ENCODE data around the gene MEPCE.

DNA sequence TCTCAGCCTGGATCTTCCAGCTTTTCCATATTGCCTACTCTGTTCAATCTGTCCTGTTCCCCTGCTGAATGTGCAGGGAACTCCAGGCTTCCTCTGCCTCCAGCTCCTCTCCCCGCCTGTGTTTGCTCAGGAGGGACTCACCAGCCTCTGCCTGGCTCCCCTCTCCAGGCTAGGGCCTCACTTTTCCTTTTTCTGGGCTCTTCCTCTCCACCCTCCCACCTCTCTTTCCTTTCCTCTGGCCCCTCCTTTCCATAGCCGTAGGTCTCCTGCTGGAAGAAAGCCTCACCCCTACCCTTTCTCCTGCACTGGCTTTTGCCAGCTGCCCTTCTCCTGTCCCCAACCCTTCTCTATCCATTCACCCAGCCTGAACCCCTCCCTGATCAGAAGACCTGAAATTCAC is 31.4 kb upstream of the MEPCE start:
- TF ChIP-seq PHF8 (conservative IDR thresholded peaks at IDR 0.05; ENCODE audit: low read depth, low read length) (no peak), EP300 (IDR thresholded peaks at IDR 0.05; ENCODE audit: borderline replicate concordance in 1 of 2, low read depth in 2 of 2, low read length in 2 of 2) (no peak), FOSL1 (IDR thresholded peaks at IDR 0.05; ENCODE audit: insufficient read depth, low read depth, low read length) (no peak), GABPA (IDR thresholded peaks at IDR 0.05; ENCODE audit: borderline replicate concordance, insufficient read depth, low read length) (no peak), JUN (IDR thresholded peaks at IDR 0.05; ENCODE audit: low read depth, low read length) (no peak), POLR2AphosphoS5 (IDR thresholded peaks at IDR 0.05; ENCODE audit: low read depth, low read length) (no peak), YY1 (IDR thresholded peaks at IDR 0.05; ENCODE audit: low read depth, low read length) (no peak), RXRA (IDR thresholded peaks at IDR 0.05; ENCODE audit: insufficient read depth, low read depth, low read length) (no peak), EGR1 (IDR thresholded peaks at IDR 0.05; ENCODE audit: borderline replicate concordance, low read depth, low read length) (no peak)
- TF ChIP-seq, protein P1, sequence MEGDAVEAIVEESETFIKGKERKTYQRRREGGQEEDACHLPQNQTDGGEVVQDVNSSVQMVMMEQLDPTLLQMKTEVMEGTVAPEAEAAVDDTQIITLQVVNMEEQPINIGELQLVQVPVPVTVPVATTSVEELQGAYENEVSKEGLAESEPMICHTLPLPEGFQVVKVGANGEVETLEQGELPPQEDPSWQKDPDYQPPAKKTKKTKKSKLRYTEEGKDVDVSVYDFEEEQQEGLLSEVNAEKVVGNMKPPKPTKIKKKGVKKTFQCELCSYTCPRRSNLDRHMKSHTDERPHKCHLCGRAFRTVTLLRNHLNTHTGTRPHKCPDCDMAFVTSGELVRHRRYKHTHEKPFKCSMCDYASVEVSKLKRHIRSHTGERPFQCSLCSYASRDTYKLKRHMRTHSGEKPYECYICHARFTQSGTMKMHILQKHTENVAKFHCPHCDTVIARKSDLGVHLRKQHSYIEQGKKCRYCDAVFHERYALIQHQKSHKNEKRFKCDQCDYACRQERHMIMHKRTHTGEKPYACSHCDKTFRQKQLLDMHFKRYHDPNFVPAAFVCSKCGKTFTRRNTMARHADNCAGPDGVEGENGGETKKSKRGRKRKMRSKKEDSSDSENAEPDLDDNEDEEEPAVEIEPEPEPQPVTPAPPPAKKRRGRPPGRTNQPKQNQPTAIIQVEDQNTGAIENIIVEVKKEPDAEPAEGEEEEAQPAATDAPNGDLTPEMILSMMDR (IDR thresholded peaks at IDR 0.05; ENCODE audit: control extremely low read depth in 1 of 3, insufficient read depth in 1 of 3, low read depth in 1 of 3, low read length in 3 of 3), result no peak
- TF ChIP-seq, protein P2, sequence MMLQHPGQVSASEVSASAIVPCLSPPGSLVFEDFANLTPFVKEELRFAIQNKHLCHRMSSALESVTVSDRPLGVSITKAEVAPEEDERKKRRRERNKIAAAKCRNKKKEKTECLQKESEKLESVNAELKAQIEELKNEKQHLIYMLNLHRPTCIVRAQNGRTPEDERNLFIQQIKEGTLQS (IDR thresholded peaks at IDR 0.05; ENCODE audit: insufficient read depth, low read depth, low read length), result no peak
- TF ChIP-seq, protein P3, sequence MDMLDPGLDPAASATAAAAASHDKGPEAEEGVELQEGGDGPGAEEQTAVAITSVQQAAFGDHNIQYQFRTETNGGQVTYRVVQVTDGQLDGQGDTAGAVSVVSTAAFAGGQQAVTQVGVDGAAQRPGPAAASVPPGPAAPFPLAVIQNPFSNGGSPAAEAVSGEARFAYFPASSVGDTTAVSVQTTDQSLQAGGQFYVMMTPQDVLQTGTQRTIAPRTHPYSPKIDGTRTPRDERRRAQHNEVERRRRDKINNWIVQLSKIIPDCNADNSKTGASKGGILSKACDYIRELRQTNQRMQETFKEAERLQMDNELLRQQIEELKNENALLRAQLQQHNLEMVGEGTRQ (IDR thresholded peaks at IDR 0.05; ENCODE audit: low read length), result no peak

Data from H1 (cell line).